CD4-positive, alpha-beta T cell (primary cell): ENCODE measurements around the gene RAB28. TPM values are rescaled to one million over a fixed set of nuclear protein-coding genes. Genes with fewer than 3 reads are reported as not detected.
A peak's percentile ranks its signal among the peaks of the same experiment; 100 is the strongest.

Experiments used
- ATAC-seq: fragments of 200-7000 bp; cut with Tn5 transposase; one replicate; pipeline ENCODE4 v1.10.0; 2022; ENCODE audit warnings: mild to moderate bottlenecking; ENCODE audit not compliant: poor library complexity
- CTCF ChIA-PET: fragments of 350-600 bp; sonication (Branson Sonifier 250); formaldehyde crosslinking; loops from one replicate; lab custom pipeline; 2021; ENCODE audit warnings: antibody characterized with exemption, inconsistent platforms; lab: Charles Lee
- POLR2A ChIA-PET: fragments of 350-600 bp; sonication (Branson Sonifier 250); formaldehyde crosslinking; loops from one replicate; lab custom pipeline; 2021; ENCODE audit warnings: antibody characterized with exemption, inconsistent platforms; lab: Charles Lee
- DNase-seq, 14 experiments: peaks; one replicate each; pipeline ENCODE4 v3.0.0-alpha.2; 2013 to 2020; ENCODE audit warnings: mixed read lengths in 2 of 14
- H3K27ac ChIP-seq, 2 donors: one replicate each; pipeline versions ENCODE4 v1.5.1 to v1.7.0; 2013; ENCODE audit warnings: low read length in 2 of 2, low read depth in 1 of 2, mild to moderate bottlenecking in 1 of 2
- H3K27me3 ChIP-seq, 2 experiments: 1 replicate in 1 of 2; 2 replicates in 1 of 2; pipeline versions ENCODE4 v1.6.1 to v1.7.0; 2013; ENCODE audit warnings: low read length in 2 of 2, control low read depth in 1 of 2, mild to moderate bottlenecking in 1 of 2, moderate library complexity in 1 of 2; ENCODE audit not compliant: insufficient read depth in 2 of 2, control insufficient read depth in 1 of 2
- H3K36me3 ChIP-seq: one replicate; pipeline ENCODE4 v1.6.1; 2013; ENCODE audit warnings: low read length, control low read depth; ENCODE audit not compliant: insufficient read depth
- H3K4me1 ChIP-seq: one replicate; pipeline ENCODE4 v1.6.1; 2013; ENCODE audit warnings: low read length, control low read depth; ENCODE audit not compliant: insufficient read depth
- H3K4me3 ChIP-seq: one replicate; pipeline ENCODE4 v1.5.1; 2013; ENCODE audit warnings: mild to moderate bottlenecking, low read length, moderate library complexity
- H3K9me3 ChIP-seq, 2 experiments: 1 replicate in 1 of 2; 2 replicates in 1 of 2; pipeline versions ENCODE4 v1.6.1 to v1.7.0; 2013; ENCODE audit warnings: low read length in 2 of 2, mild to moderate bottlenecking in 2 of 2, control low read depth in 1 of 2, moderate library complexity in 1 of 2; ENCODE audit not compliant: control insufficient read depth in 1 of 2, insufficient read depth in 1 of 2
- H3K27ac Mint-ChIP-seq: one replicate; pipeline ENCODE4 v1.8.0; 2020; ENCODE audit warnings: mixed read lengths
- H3K27me3 Mint-ChIP-seq: one replicate; pipeline ENCODE4 v1.8.0; 2021; ENCODE audit warnings: mixed read lengths
- H3K36me3 Mint-ChIP-seq: one replicate; pipeline ENCODE4 v1.8.0; 2021; ENCODE audit warnings: low read depth, mixed read lengths
- H3K4me1 Mint-ChIP-seq: one replicate; pipeline ENCODE4 v1.8.0; 2021; ENCODE audit warnings: low read depth, mixed read lengths
- H3K4me3 Mint-ChIP-seq: one replicate; pipeline ENCODE4 v1.8.0; 2020; ENCODE audit warnings: mild to moderate bottlenecking, mixed read lengths
- H3K9me3 Mint-ChIP-seq: one replicate; pipeline ENCODE4 v1.8.0; 2020; ENCODE audit warnings: mixed read lengths
- CTCF ChIP-seq: fragments of 200-600 bp; IDR thresholded peaks from one replicate; pipeline ENCODE4 v1.8.0; 2022; ENCODE audit warnings: antibody characterized with exemption, mild to moderate bottlenecking
- intact Hi-C, 2 experiments: fragments of 100-400 bp; cut with DNase I in 1 of 2; cut with micrococcal nuclease in 1 of 2; formaldehyde crosslinking; loops; one replicate each; pipeline versions ENCODE4 v1.15.1 to v1.9.0; 2023 to 2025; cut with DNase I, micrococcal nuclease
- polyA plus RNA-seq, 2 donors: library from polyadenylated mRNA; unstranded; fragments of 120-200 nt; gene quantifications; one replicate each; pipeline ENCODE4 v1.2.1, GENCODE V29; 2013
- total RNA-seq, 174 experiments: library from RNA in 2 of 174; stranded (reverse) in 2 of 174; gene quantifications; one replicate each; pipeline ENCODE4 v1.2.3 and lab custom pipeline; 2021 to 2026

RAB28 gene
- total RNA-seq (1 to 10 TPM; 3.9 to 4.2 TPM), total RNA-seq (lab: John Stamatoyannopoulos, UW) (10.2 to 32.8 (median 22.2) reads per million in 172 experiments)
- 19.1 TPM for polyA plus RNA-seq (2013, experiment 1 of 2)
- 15.1 TPM for polyA plus RNA-seq (2013, experiment 2 of 2)

GRCh38 chr4:13484122-13484748, at the start of gene RAB28:
TSS of gene RAB28 (minus strand) at chr4:13484340.
- DNase-seq (peak; percentile 87 to 97 (median 92)), ATAC-seq (peak; percentile 86)
- H3K9me3 ChIP-seq, result no peaks in the 10 kb centered on the region
- H3K4me1 ChIP-seq, result peaks cover 22% of the 10 kb centered on the region
- Mint-ChIP-seq H3K36me3 (peaks cover 16% of the 10 kb centered on the region), H3K27me3 (peaks cover 14% of the 10 kb centered on the region), H3K4me3 (peak within 1 kb of the TSS; percentile 91), H3K9me3 (no peaks in the 10 kb centered on the region), H3K27ac (peak within 1 kb of the TSS; percentile 94), H3K4me1 (peaks cover 23% of the 10 kb centered on the region)
- intact Hi-C loops, result loop anchor here (2.0 to 10.0 kb wide), 4 partner anchors 61 to 1519 kb away; partner anchors contain the start of genes CPEB2 (in 2 of the 2), BOD1L1 (in 1 of the 2) and NKX3-2 (in 1 of the 2)
- H3K27me3 ChIP-seq, result peaks cover 0 to 10% of the 10 kb centered on the region in 2 experiments
- TF ChIP-seq CTCF, result no peak
- H3K4me3 ChIP-seq, result peak within 1 kb of the TSS; percentile 75
- ChIA-PET CTCF (no interaction called here), POLR2A (interaction anchor here (0.7 to 1.6 kb wide), 5 partner anchors 11 to 1519 kb away, joined by 3 to 4 read pairs (median 3); partner anchors contain the start of genes BOD1L1 and CPEB2)
- peak within 1 kb of the TSS; percentile 89 to 98 for H3K27ac ChIP-seq
- no peaks in the 10 kb centered on the region for H3K36me3 ChIP-seq

- Histone ChIP-seq H3K36me3 (no peaks in the 10 kb centered on the region), H3K4me1 (peaks cover 40% of the 10 kb centered on the region), H3K4me3 (no peak overlapping the region), H3K27ac (no peak overlapping the region), H3K9me3 (peaks cover 0 to 58% of the 10 kb centered on the region in 2 experiments), H3K27me3 (peaks cover 94 to 95% of the 10 kb centered on the region in 2 experiments)
- Mint-ChIP-seq H3K4me3 (no peak overlapping the region), H3K4me1 (peaks cover 45% of the 10 kb centered on the region), H3K27ac (no peak overlapping the region), H3K36me3 (no peaks in the 10 kb centered on the region), H3K27me3 (peaks cover 95% of the 10 kb centered on the region), H3K9me3 (no peaks in the 10 kb centered on the region)
- intact Hi-C loops, result no loop called here
- DNase-seq (no peak), ATAC-seq (no peak)
- ChIA-PET CTCF (interaction anchor here (3.2 kb wide), 1 partner anchor 10 kb away, joined by 9 read pairs; no protein-coding TSS in a partner anchor), POLR2A (interaction anchor here (1.6 kb wide), 1 partner anchor 48 kb away, joined by 3 read pairs; no protein-coding TSS in a partner anchor)
- no peak for TF ChIP-seq CTCF
Measured at GRCh38 chr4:13531625-13531998, 47.5 kb upstream of the RAB28 start.

GRCh38 chr4:13530823-13531624, 46.9 kb upstream of the RAB28 start:
- H3K9me3 Mint-ChIP-seq, result no peaks in the 10 kb centered on the region
- no peak for ATAC-seq
- POLR2A ChIA-PET, result interaction anchor here (0.6 to 1.6 kb wide), 2 partner anchors 17 to 48 kb away, joined by 3 read pairs; no protein-coding TSS in a partner anchor
- intact Hi-C loops, result no loop called here
- Histone ChIP-seq H3K27ac (no peak overlapping the region), H3K4me1 (peaks cover 39% of the 10 kb centered on the region), H3K27me3 (peaks cover 94 to 95% of the 10 kb centered on the region in 2 experiments), H3K9me3 (peaks cover 0 to 52% of the 10 kb centered on the region in 2 experiments), H3K4me3 (no peak overlapping the region), H3K36me3 (no peaks in the 10 kb centered on the region)
- H3K27ac Mint-ChIP-seq, result no peak overlapping the region
- H3K4me3 Mint-ChIP-seq, result no peak overlapping the region
- H3K36me3 Mint-ChIP-seq, result no peaks in the 10 kb centered on the region
- peaks cover 43% of the 10 kb centered on the region for H3K4me1 Mint-ChIP-seq
- CTCF ChIA-PET, result interaction anchor here (0.7 to 3.2 kb wide), 2 partner anchors 11 to 739 kb away, joined by 4 to 9 read pairs; no protein-coding TSS in a partner anchor
- H3K27me3 Mint-ChIP-seq, result peaks cover 95% of the 10 kb centered on the region
- DNase-seq, result peak in 1 of 14 experiments; percentile 3
- TF ChIP-seq CTCF, result no peak
